A673 (cell line): ENCODE data around the gene SDHA.
"Not testable (repeated sequence)": the region's sequence is repeated elsewhere in the genome, so short reads cannot be mapped to it uniquely, and the experiment has no call there.

Experiments
- EZH2 ChIP-seq: fragments of 200-600 bp; sonication (generic); IDR thresholded peaks from 2 replicates; pipeline ENCODE4 v1.6.1; 2017; ENCODE audit warnings: borderline replicate concordance, low read depth, mild to moderate bottlenecking, mixed read lengths, antibody characterized with exemption, low read length; ENCODE audit not compliant: poor library complexity, severe bottlenecking
- TF ChIP-seq, protein P1 (sequence below): fragments of 300-800, 200-600 bp; sonication (generic); conservative IDR thresholded peaks from 2 replicates; pipeline ENCODE4 v1.5.1; 2017; ENCODE audit warnings: low read depth, mild to moderate bottlenecking, antibody characterized with exemption, low read length, moderate library complexity, mixed read lengths

DNA sequence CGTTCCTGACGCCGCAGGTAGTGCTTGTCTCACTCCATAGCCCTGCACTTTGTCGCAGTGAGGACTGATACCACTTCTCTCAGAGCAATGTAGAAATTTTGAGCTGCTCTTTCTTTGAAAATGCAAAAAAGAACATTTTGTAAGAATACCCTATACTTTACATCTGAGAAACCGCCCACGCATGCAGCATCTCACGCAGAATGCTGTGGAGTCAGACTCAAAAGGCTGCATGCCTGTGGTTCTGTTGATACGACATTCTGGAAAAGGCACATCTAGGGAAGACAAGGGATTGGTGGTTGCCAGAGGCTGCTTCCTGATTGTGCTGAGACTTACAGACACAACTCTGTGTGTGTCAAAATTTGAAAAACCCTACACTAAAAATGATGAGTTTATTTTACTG, 19.8 kb downstream of the SDHA start:
- TF ChIP-seq, protein P1, sequence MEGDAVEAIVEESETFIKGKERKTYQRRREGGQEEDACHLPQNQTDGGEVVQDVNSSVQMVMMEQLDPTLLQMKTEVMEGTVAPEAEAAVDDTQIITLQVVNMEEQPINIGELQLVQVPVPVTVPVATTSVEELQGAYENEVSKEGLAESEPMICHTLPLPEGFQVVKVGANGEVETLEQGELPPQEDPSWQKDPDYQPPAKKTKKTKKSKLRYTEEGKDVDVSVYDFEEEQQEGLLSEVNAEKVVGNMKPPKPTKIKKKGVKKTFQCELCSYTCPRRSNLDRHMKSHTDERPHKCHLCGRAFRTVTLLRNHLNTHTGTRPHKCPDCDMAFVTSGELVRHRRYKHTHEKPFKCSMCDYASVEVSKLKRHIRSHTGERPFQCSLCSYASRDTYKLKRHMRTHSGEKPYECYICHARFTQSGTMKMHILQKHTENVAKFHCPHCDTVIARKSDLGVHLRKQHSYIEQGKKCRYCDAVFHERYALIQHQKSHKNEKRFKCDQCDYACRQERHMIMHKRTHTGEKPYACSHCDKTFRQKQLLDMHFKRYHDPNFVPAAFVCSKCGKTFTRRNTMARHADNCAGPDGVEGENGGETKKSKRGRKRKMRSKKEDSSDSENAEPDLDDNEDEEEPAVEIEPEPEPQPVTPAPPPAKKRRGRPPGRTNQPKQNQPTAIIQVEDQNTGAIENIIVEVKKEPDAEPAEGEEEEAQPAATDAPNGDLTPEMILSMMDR: not testable (repeated sequence)
- TF ChIP-seq EZH2: not testable (repeated sequence)
